GM19351 (cell line): ENCODE data around the gene MRGPRX1.
"Not testable (repeated sequence)": the region's sequence is repeated elsewhere in the genome, so short reads cannot be mapped to it uniquely, and the experiment has no call there.

Experiments
- ATAC-seq: cut with Tn5 transposase; IDR thresholded peaks from one replicate; pipeline ENCODE4 v1.9.1; 2021; ENCODE audit warnings: mild to moderate bottlenecking, moderate library complexity; ENCODE audit not compliant: unreplicated experiment

MRGPRX1 gene

GRCh38 chr11:18939314-18939713, at the start of gene MRGPRX1:
MRGPRX1 (minus strand) TSS chr11:18939414; CDS start chr11:18934784, 4,630 bp downstream.
- ATAC-seq = no peak

GRCh38 chr11:18987454-18988231, 48.4 kb upstream of the MRGPRX1 start:
- ATAC-seq = no peak

GRCh38 chr11:18986744-18987143, 47.5 kb upstream of the MRGPRX1 start:
- ATAC-seq = no peak

GRCh38 chr11:18981897-18982296, 42.7 kb upstream of the MRGPRX1 start:
- ATAC-seq = no peak

GRCh38 chr11:18974192-18974591, 35.0 kb upstream of the MRGPRX1 start:
- ATAC-seq = no peak

- no peak for ATAC-seq
Observed at GRCh38 chr11:18972336-18972735, 33.1 kb upstream of the MRGPRX1 start.

- ATAC-seq = no peak
Observed at GRCh38 chr11:18969720-18970119, 30.5 kb upstream of the MRGPRX1 start.

GRCh38 chr11:18958221-18958910, 19.2 kb upstream of the MRGPRX1 start:
- ATAC-seq = no peak

GRCh38 chr11:18956630-18957029, 17.4 kb upstream of the MRGPRX1 start:
- ATAC-seq = no peak

GRCh38 chr11:18936002-18936673, 3.1 kb downstream of the MRGPRX1 start:
- no peak for ATAC-seq

GRCh38 chr11:18934195-18934814, 4.9 kb downstream of the MRGPRX1 start:
- ATAC-seq = no peak

GRCh38 chr11:18927550-18928322, 11.5 kb downstream of the MRGPRX1 start:
- no peak for ATAC-seq

GRCh38 chr11:18925426-18925825, 13.8 kb downstream of the MRGPRX1 start:
- not testable (repeated sequence) for ATAC-seq

GRCh38 chr11:18912883-18913282, 26.3 kb downstream of the MRGPRX1 start:
- ATAC-seq = no peak

GRCh38 chr11:18907391-18907790, 31.8 kb downstream of the MRGPRX1 start:
- ATAC-seq = no peak

GRCh38 chr11:18900637-18901036, 38.6 kb downstream of the MRGPRX1 start:
- not testable (repeated sequence) for ATAC-seq

- not testable (repeated sequence) for ATAC-seq
Observed at GRCh38 chr11:18900151-18900611, 39.0 kb downstream of the MRGPRX1 start.

- not testable (repeated sequence) for ATAC-seq
Observed at GRCh38 chr11:18891712-18892111, 47.5 kb downstream of the MRGPRX1 start.

- no peak for ATAC-seq
Observed at GRCh38 chr11:18890615-18891014, 48.6 kb downstream of the MRGPRX1 start.
